Left ventricle myocardium inferior (tissue), 1 donor: Measurements from ENCODE around the gene ZNF668. TPM values are rescaled to one million over a fixed set of nuclear protein-coding genes. Genes with fewer than 3 reads are reported as not detected.

ENCODE experiments used
- DNase-seq: peaks from one replicate; pipeline ENCODE4 v3.0.0-alpha.2; 2020
- H3K27ac ChIP-seq: fragments of 200-600 bp; replicated peaks from 2 replicates; pipeline ENCODE4 v1.8.0; 2021
- H3K27me3 ChIP-seq: fragments of 200-600 bp; 2 replicates; pipeline ENCODE4 v1.8.0; 2021; ENCODE audit warnings: low read depth
- H3K36me3 ChIP-seq: fragments of 200-600 bp; 2 replicates; pipeline ENCODE4 v1.8.0; 2021
- H3K4me1 ChIP-seq: fragments of 200-600 bp; 2 replicates; pipeline ENCODE4 v1.8.0; 2021
- H3K4me3 ChIP-seq: fragments of 200-600 bp; 2 replicates; pipeline ENCODE4 v1.8.0; 2021; ENCODE audit warnings: mild to moderate bottlenecking, moderate library complexity
- H3K9me3 ChIP-seq: fragments of 200-600 bp; replicated peaks from 2 replicates; pipeline ENCODE4 v1.8.0; 2021
- intact Hi-C: fragments of 100-400 bp; cut with micrococcal nuclease; formaldehyde crosslinking; loops from one replicate; pipeline ENCODE4 v1.11.0; 2022
- total RNA-seq: library from RNA; stranded (reverse); fragmentation: NEBNext Ultra II Directional; extraction: Animal tissue kit (Norgen Biotek cat#: 25700); gene quantifications from one replicate; pipeline ENCODE4 v1.2.1, GENCODE V29; 2021
- TF ChIP-seq, protein P1 (sequence below): fragments of 200-600 bp; IDR thresholded peaks from 2 replicates; pipeline ENCODE4 v1.8.0; 2021; ENCODE audit warnings: antibody characterized with exemption, mild to moderate bottlenecking, borderline replicate concordance
- donor health status: DM: no; HTN: yes; CAD: no; lungs with severe emphysema.

ZNF668 gene
- total RNA-seq, 1 donor from 2014 or later = 5.3 TPM

GRCh38 chr16:31087971-31088370, 13.9 kb upstream of the ZNF668 start:
- intact Hi-C loops = no loop called here
- TF ChIP-seq, protein P1, sequence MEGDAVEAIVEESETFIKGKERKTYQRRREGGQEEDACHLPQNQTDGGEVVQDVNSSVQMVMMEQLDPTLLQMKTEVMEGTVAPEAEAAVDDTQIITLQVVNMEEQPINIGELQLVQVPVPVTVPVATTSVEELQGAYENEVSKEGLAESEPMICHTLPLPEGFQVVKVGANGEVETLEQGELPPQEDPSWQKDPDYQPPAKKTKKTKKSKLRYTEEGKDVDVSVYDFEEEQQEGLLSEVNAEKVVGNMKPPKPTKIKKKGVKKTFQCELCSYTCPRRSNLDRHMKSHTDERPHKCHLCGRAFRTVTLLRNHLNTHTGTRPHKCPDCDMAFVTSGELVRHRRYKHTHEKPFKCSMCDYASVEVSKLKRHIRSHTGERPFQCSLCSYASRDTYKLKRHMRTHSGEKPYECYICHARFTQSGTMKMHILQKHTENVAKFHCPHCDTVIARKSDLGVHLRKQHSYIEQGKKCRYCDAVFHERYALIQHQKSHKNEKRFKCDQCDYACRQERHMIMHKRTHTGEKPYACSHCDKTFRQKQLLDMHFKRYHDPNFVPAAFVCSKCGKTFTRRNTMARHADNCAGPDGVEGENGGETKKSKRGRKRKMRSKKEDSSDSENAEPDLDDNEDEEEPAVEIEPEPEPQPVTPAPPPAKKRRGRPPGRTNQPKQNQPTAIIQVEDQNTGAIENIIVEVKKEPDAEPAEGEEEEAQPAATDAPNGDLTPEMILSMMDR = no peak
- Histone ChIP-seq H3K4me1 (peaks cover 2% of the 10 kb centered on the region), H3K4me3 (no peak overlapping the region), H3K27me3 (no peaks in the 10 kb centered on the region), H3K36me3 (peaks cover 60% of the 10 kb centered on the region), H3K27ac (no peak overlapping the region), H3K9me3 (no peaks in the 10 kb centered on the region)
- no peak for DNase-seq

GRCh38 chr16:31087481-31087880, 13.4 kb upstream of the ZNF668 start:
- Histone ChIP-seq H3K4me3 (no peak overlapping the region), H3K27ac (no peak overlapping the region), H3K27me3 (no peaks in the 10 kb centered on the region), H3K36me3 (peaks cover 65% of the 10 kb centered on the region), H3K9me3 (no peaks in the 10 kb centered on the region), H3K4me1 (peaks cover 7% of the 10 kb centered on the region)
- intact Hi-C loops = no loop called here
- no peak for DNase-seq
- TF ChIP-seq, protein P1 = no peak

- DNase-seq = no peak
Observed at GRCh38 chr16:31086629-31086906, 12.5 kb upstream of the ZNF668 start.

DNA sequence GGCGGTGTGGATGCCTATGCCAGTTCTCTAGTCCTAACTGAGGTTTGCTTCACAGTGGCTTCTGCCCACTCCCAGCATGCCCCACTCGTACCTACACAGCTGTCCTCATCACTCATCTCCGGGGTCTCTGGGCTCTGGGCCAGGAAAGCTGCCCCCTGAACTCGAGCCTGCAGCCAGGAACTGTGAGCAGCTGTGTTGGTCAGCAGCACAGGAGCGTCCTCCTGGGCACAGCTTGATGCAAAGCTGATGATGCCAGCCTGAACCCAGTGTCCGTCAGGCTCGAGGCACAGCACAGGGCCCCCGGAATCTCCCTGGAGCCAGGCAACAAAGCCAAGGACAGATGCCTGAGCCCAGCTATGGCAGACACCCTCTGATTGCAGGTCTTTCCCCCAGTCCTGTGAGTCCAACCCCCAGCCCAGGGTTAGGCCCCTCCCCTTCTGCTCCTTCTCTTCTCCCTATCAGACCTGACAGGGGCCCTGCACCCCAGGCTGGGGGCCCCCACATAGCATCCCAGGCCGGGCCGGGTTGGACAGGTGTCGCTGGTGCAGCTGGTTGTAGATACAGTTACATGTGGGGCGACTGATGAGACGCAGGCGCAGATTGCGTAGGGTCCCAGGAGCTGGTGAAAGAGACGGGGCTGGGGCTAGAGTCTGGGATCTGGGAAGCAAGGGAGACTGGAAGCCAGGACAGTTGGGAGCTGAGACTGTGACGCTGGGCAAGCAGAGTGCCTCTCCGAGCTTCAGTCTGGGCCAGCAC, 12.0 kb upstream of the ZNF668 start:
- no peaks in the 10 kb centered on the region for H3K27me3 ChIP-seq
- H3K36me3 ChIP-seq = peaks cover 76% of the 10 kb centered on the region
- H3K4me1 ChIP-seq = peaks cover 20% of the 10 kb centered on the region
- no peaks in the 10 kb centered on the region for H3K9me3 ChIP-seq
- H3K4me3 ChIP-seq = no peak overlapping the region
- TF ChIP-seq, protein P1 = no peak
- DNase-seq = no peak
- no peak overlapping the region for H3K27ac ChIP-seq
- intact Hi-C loops = no loop called here

More at GRCh38 chr16:31086629-31086906, 12.5 kb upstream of the ZNF668 start:
- no peaks in the 10 kb centered on the region for H3K27me3 ChIP-seq
- no peak overlapping the region for H3K4me3 ChIP-seq
- peaks cover 16% of the 10 kb centered on the region for H3K4me1 ChIP-seq
- TF ChIP-seq, protein P1 = no peak
- H3K9me3 ChIP-seq = no peaks in the 10 kb centered on the region
- intact Hi-C loops = no loop called here
- peaks cover 73% of the 10 kb centered on the region for H3K36me3 ChIP-seq
- no peak overlapping the region for H3K27ac ChIP-seq

DNA sequence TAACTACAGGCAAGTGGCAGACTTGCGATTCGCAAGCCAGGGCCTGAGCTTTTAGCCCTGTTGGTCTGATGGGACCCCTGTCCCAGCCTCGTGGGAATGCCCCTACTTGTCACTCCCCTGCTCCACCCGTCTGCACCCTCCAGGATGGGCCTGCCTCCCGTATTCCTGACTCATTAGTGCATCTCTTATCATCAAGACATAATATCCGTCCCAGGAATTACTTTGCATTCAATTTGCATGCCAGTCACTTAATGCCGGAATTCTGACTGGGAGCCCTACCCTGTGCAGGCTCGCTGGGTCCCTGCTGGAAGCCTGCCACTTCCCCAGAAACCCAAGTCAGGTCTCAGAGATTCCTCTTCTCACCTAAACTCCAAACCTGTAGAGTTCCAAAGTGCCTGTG, 11.4 kb upstream of the ZNF668 start:
- Histone ChIP-seq H3K27ac (no peak overlapping the region), H3K27me3 (no peaks in the 10 kb centered on the region), H3K9me3 (no peaks in the 10 kb centered on the region), H3K36me3 (peaks cover 76% of the 10 kb centered on the region), H3K4me3 (no peak overlapping the region), H3K4me1 (peaks cover 20% of the 10 kb centered on the region)
- no peak for DNase-seq
- TF ChIP-seq, protein P1 = no peak
- intact Hi-C loops = no loop called here
